ENCODE results near the gene FXYD5. TPM values are rescaled to one million over a fixed set of nuclear protein-coding genes. Genes with fewer than 3 reads are reported as not detected.
A peak's percentile ranks its signal among the peaks of the same experiment; 100 is the strongest.

The FXYD5 gene
- total and polyA plus RNA-seq, 9 of the 15 experiments (the other 6 are each of a cell fraction or from before 2014, with no cell fraction given), result 104 to 537 (median 174) TPM

GRCh38 chr19:35140962-35141836 lies 13.3 kb upstream of the FXYD5 start (continued):
- TF ChIP-seq ARID4B (CRISPR knock-in tag; IDR thresholded peaks at IDR 0.05) (0 out of 2 replicates have a peak, but pooled peaks have one; percentile 57), PHTF2 (CRISPR knock-in tag; IDR thresholded peaks at IDR 0.05) (no peak), ETS2 (tag; IDR thresholded peaks at IDR 0.05; ENCODE audit: borderline replicate concordance, poor library complexity, severe bottlenecking) (no peak), MITF (IDR thresholded peaks at IDR 0.05) (no peak), ADNP (tag; IDR thresholded peaks at IDR 0.05) (no peak), ZNF124 (CRISPR knock-in tag; IDR thresholded peaks at IDR 0.05) (no peak), IRF2 (CRISPR knock-in tag; IDR thresholded peaks at IDR 0.05) (no peak), NONO (IDR thresholded peaks at IDR 0.05; ENCODE audit: low read depth in 2 of 2, low read length in 1 of 2) (no peak), PHF21A (IDR thresholded peaks at IDR 0.05; ENCODE audit: borderline replicate concordance, low read depth) (no peak; the same call in 1 of the 2 replicates), BDP1 (IDR thresholded peaks at IDR 0.05; ENCODE audit: insufficient read depth, insufficient read length) (no peak), ZNF830 (CRISPR knock-in tag; IDR thresholded peaks at IDR 0.05) (no peak), SMAD4 (CRISPR knock-in tag; conservative IDR thresholded peaks at IDR 0.05) (no peak), POU5F1 (IDR thresholded peaks at IDR 0.05; ENCODE audit: borderline replicate concordance, low read depth, low read length, partially characterized antibody) (no peak), E2F6 (IDR thresholded peaks at IDR 0.05; ENCODE audit: borderline replicate concordance in 1 of 2, extremely low read depth in 1 of 2, insufficient read depth in 1 of 2, insufficient read length in 1 of 2, low read depth in 1 of 2, low read length in 1 of 2, poor library complexity in 1 of 2, severe bottlenecking in 1 of 2) (peak in 1 of 2 experiments; percentile 5)
- TF ChIP-seq, protein P1, sequence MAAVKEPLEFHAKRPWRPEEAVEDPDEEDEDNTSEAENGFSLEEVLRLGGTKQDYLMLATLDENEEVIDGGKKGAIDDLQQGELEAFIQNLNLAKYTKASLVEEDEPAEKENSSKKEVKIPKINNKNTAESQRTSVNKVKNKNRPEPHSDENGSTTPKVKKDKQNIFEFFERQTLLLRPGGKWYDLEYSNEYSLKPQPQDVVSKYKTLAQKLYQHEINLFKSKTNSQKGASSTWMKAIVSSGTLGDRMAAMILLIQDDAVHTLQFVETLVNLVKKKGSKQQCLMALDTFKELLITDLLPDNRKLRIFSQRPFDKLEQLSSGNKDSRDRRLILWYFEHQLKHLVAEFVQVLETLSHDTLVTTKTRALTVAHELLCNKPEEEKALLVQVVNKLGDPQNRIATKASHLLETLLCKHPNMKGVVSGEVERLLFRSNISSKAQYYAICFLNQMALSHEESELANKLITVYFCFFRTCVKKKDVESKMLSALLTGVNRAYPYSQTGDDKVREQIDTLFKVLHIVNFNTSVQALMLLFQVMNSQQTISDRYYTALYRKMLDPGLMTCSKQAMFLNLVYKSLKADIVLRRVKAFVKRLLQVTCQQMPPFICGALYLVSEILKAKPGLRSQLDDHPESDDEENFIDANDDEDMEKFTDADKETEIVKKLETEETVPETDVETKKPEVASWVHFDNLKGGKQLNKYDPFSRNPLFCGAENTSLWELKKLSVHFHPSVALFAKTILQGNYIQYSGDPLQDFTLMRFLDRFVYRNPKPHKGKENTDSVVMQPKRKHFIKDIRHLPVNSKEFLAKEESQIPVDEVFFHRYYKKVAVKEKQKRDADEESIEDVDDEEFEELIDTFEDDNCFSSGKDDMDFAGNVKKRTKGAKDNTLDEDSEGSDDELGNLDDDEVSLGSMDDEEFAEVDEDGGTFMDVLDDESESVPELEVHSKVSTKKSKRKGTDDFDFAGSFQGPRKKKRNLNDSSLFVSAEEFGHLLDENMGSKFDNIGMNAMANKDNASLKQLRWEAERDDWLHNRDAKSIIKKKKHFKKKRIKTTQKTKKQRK (IDR thresholded peaks at IDR 0.05; ENCODE audit: borderline replicate concordance, low read depth, low read length), result no peak
